H9 (cell line): ENCODE measurements around the gene ZCCHC3. TPM values are rescaled to one million over a fixed set of nuclear protein-coding genes. Genes with fewer than 3 reads are reported as not detected.

Experiments used
- DNase-seq: peaks from one replicate; pipeline ENCODE4 v3.0.0-alpha.2; 2017
- H2AFZ ChIP-seq: one replicate; pipeline ENCODE4 v1.6.1; 2013; ENCODE audit warnings: mild to moderate bottlenecking, low read length, control low read depth, moderate library complexity
- H2AK5ac ChIP-seq: 2 replicates; pipeline ENCODE4 v1.6.1; 2013; ENCODE audit warnings: low read length, control low read depth, mixed read lengths; ENCODE audit not compliant: insufficient read length
- H2BK120ac ChIP-seq: one replicate; pipeline ENCODE4 v1.6.1; 2013; ENCODE audit warnings: low read depth, mild to moderate bottlenecking, low read length, control low read depth, inconsistent platforms; ENCODE audit not compliant: poor library complexity, severe bottlenecking
- H2BK12ac ChIP-seq: 2 replicates; pipeline ENCODE4 v1.6.1; 2013; ENCODE audit warnings: low read length, control low read depth, mixed read lengths, low read depth; ENCODE audit not compliant: insufficient read length
- H2BK15ac ChIP-seq: 2 replicates; pipeline ENCODE4 v1.6.1; 2013; ENCODE audit warnings: low read depth, low read length, control low read depth
- H2BK20ac ChIP-seq: one replicate; pipeline ENCODE4 v1.6.1; 2013; ENCODE audit warnings: low read depth, mild to moderate bottlenecking, low read length, control low read depth, inconsistent platforms; ENCODE audit not compliant: poor library complexity, severe bottlenecking
- H2BK5ac ChIP-seq: 2 replicates; pipeline ENCODE4 v1.6.1; 2013; ENCODE audit warnings: low read length, control low read depth, mixed read lengths; ENCODE audit not compliant: insufficient read length
- H3K14ac ChIP-seq: 2 replicates; pipeline ENCODE4 v1.6.1; 2013; ENCODE audit warnings: low read length, control low read depth; ENCODE audit not compliant: insufficient read depth
- H3K18ac ChIP-seq: 2 replicates; pipeline ENCODE4 v1.6.1; 2013; ENCODE audit warnings: low read depth, mild to moderate bottlenecking, mixed read lengths, low read length, control low read depth; ENCODE audit not compliant: insufficient read length
- H3K23ac ChIP-seq: 2 replicates; pipeline ENCODE4 v1.6.1; 2013; ENCODE audit warnings: low read length, control low read depth, mixed read lengths, low read depth; ENCODE audit not compliant: insufficient read length
- H3K23me2 ChIP-seq: 2 replicates; pipeline ENCODE4 v1.6.1; 2013; ENCODE audit warnings: low read depth, mild to moderate bottlenecking, mixed read lengths, low read length, control low read depth; ENCODE audit not compliant: insufficient read length, poor library complexity, severe bottlenecking
- H3K27ac ChIP-seq: 2 replicates; pipeline ENCODE4 v1.5.1; 2013; ENCODE audit warnings: low read length, control low read depth, mixed read lengths, low read depth; ENCODE audit not compliant: insufficient read length
- H3K27me3 ChIP-seq: 2 replicates; pipeline ENCODE4 v1.6.1; 2013; ENCODE audit warnings: low read length, control low read depth, inconsistent platforms; ENCODE audit not compliant: insufficient read depth
- H3K4ac ChIP-seq: 2 replicates; pipeline ENCODE4 v1.6.1; 2013; ENCODE audit warnings: low read depth, mild to moderate bottlenecking, control low read depth, inconsistent platforms, low read length, moderate library complexity
- H3K4me1 ChIP-seq: 2 replicates; pipeline ENCODE4 v1.6.1; 2013; ENCODE audit warnings: low read length, control low read depth, inconsistent platforms; ENCODE audit not compliant: insufficient read depth
- H3K4me2 ChIP-seq: 2 replicates; pipeline ENCODE4 v1.6.1; 2013; ENCODE audit warnings: low read length, control low read depth, mixed read lengths; ENCODE audit not compliant: insufficient read length, insufficient read depth
- H3K56ac ChIP-seq: 2 replicates; pipeline ENCODE4 v1.6.1; 2013; ENCODE audit warnings: low read depth, mild to moderate bottlenecking, mixed read lengths, low read length, control low read depth; ENCODE audit not compliant: insufficient read length
- H3K79me1 ChIP-seq: 2 replicates; pipeline ENCODE4 v1.6.1; 2013; ENCODE audit warnings: low read depth, mild to moderate bottlenecking, moderate library complexity, low read length, control low read depth, inconsistent platforms; ENCODE audit not compliant: insufficient read depth, poor library complexity, severe bottlenecking
- H3K79me2 ChIP-seq: 2 replicates; pipeline ENCODE4 v1.6.1; 2013; ENCODE audit warnings: low read length, control low read depth, inconsistent platforms; ENCODE audit not compliant: insufficient read depth
- H3K9ac ChIP-seq: 2 replicates; pipeline ENCODE4 v1.6.1; 2013; ENCODE audit warnings: low read length, control low read depth, mixed read lengths; ENCODE audit not compliant: insufficient read length; ENCODE audit errors: extremely low read depth
- H3K9me3 ChIP-seq: one replicate; pipeline ENCODE4 v1.6.1; 2013; ENCODE audit warnings: low read depth, low read length, inconsistent platforms; ENCODE audit not compliant: control insufficient read depth
- H3T11ph ChIP-seq: one replicate; pipeline ENCODE4 v1.6.1; 2013; ENCODE audit warnings: mild to moderate bottlenecking, low read length, control low read depth, inconsistent platforms
- H4K20me1 ChIP-seq: one replicate; pipeline ENCODE4 v1.6.1; 2013; ENCODE audit not compliant: control insufficient read depth, insufficient read length, insufficient read depth
- H4K5ac ChIP-seq: 2 replicates; pipeline ENCODE4 v1.6.1; 2013; ENCODE audit warnings: low read depth, mild to moderate bottlenecking, mixed read lengths, low read length, control low read depth; ENCODE audit not compliant: insufficient read length
- H4K8ac ChIP-seq: replicated peaks from 2 replicates; pipeline ENCODE4 v1.6.1; 2013; ENCODE audit warnings: low read length, control low read depth, mixed read lengths, low read depth; ENCODE audit not compliant: insufficient read length
- H4K91ac ChIP-seq: 2 replicates; pipeline ENCODE4 v1.6.1; 2013; ENCODE audit warnings: low read depth, mild to moderate bottlenecking, moderate library complexity, mixed read lengths, low read length, control low read depth; ENCODE audit not compliant: insufficient read length
- H3K27ac Mint-ChIP-seq, 3 experiments: 2 replicates in 2 of 3; 3 replicates in 1 of 3; pipeline ENCODE4 v1.8.0; 2020 to 2021; ENCODE audit warnings: mixed read lengths in 3 of 3, mild to moderate bottlenecking in 1 of 3, moderate library complexity in 1 of 3
- H3K27me3 Mint-ChIP-seq: 2 replicates; pipeline ENCODE4 v1.8.0; 2021; ENCODE audit warnings: low read depth, mild to moderate bottlenecking, moderate library complexity, mixed read lengths
- H3K36me3 Mint-ChIP-seq, 3 experiments: 2 replicates in 2 of 3; 3 replicates in 1 of 3; pipeline ENCODE4 v1.8.0; 2020 to 2021; ENCODE audit warnings: low read depth in 3 of 3, mixed read lengths in 3 of 3; ENCODE audit not compliant: insufficient read depth in 1 of 3
- H3K4me1 Mint-ChIP-seq, 2 experiments: 2 replicates each; pipeline ENCODE4 v1.8.0; 2020; ENCODE audit warnings: mixed read lengths in 2 of 2
- H3K4me3 Mint-ChIP-seq, 2 experiments: 2 replicates in 1 of 2; 3 replicates in 1 of 2; pipeline ENCODE4 v1.8.0; 2020 to 2021; ENCODE audit warnings: mild to moderate bottlenecking in 2 of 2, mixed read lengths in 2 of 2, moderate library complexity in 1 of 2
- H3K9me3 Mint-ChIP-seq, 2 experiments: 2 replicates in 1 of 2; 3 replicates in 1 of 2; pipeline ENCODE4 v1.8.0; 2020; ENCODE audit warnings: mild to moderate bottlenecking in 2 of 2, mixed read lengths in 2 of 2, moderate library complexity in 1 of 2
- WGBS: extraction: QIAGEN DNeasy Blood & Tissue Kit; methylation state at CpG from one replicate; pipeline ENCODE4 v1.1.7; 2013; ENCODE audit warnings: missing lambda C conversion rate, low lambda C conversion rate, mixed read lengths; ENCODE audit not compliant: insufficient read length; ENCODE audit errors: extremely low coverage; 5-methylcytosine and 5-hydroxymethylcytosine counted together
- total RNA-seq: library from RNA; stranded (reverse); gene quantifications from 2 replicates; pipeline ENCODE4 v1.2.1, GENCODE V29; 2021
- TF ChIP-seq, protein P1 (sequence below): fragments of 200-600 bp; sonication (generic); conservative IDR thresholded peaks from 3 replicates; pipeline ENCODE4 v1.8.0; 2021; ENCODE audit warnings: antibody characterized with exemption, mild to moderate bottlenecking

Gene ZCCHC3
- total RNA-seq, 1 experiment from 2014 or later = 41.3 TPM

DNA sequence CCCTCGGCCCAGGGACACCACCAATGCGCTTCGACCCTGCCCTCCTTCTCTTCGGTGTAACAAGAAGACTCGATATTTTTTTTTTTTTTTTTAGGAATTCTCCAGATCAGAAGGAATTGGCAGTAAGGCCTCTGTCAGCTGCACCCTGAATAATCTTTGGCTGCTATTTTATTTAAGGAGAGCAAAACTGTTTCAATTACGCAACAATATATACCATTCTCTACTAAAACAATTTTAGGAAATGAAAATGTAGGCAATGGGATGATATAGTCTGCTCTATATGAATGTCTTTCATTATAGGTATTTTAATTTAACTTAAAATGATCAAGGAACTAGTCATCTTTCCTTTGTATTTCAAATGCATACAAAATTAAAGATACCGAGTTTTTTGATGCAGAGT lies 13.3 kb downstream of the ZCCHC3 start:
- Mint-ChIP-seq H3K4me3 (peak overlapping the region in 1 of 2 experiments; percentile 85; a peak in 3 of 5 replicates), H3K27ac (peak overlapping the region in 1 of 3 experiments; percentile 77; a peak in 2 of 7 replicates), H3K4me1 (peaks cover 24 to 28% of the 10 kb centered on the region in 2 experiments), H3K36me3 (no peaks in the 10 kb centered on the region; a peak in 1 of 7 replicates), H3K27me3 (peaks cover 4% of the 10 kb centered on the region; the same call in 1 of the 2 replicates), H3K9me3 (no peaks in the 10 kb centered on the region)
- Histone ChIP-seq H3K79me2 (no peaks in the 10 kb centered on the region), H3K9me3 (no peaks in the 10 kb centered on the region), H3K79me1 (no peaks in the 10 kb centered on the region), H3K4me2 (no peak overlapping the region), H2BK5ac (no peak overlapping the region), H2BK20ac (no peak overlapping the region), H2BK15ac (no peak overlapping the region), H4K91ac (no peak overlapping the region), H3K23me2 (peaks cover 9% of the 10 kb centered on the region), H3K14ac (no peak overlapping the region), H3K9ac (no peak overlapping the region), H4K20me1 (no peaks in the 10 kb centered on the region), H2BK12ac (no peak overlapping the region), H3K4me1 (no peaks in the 10 kb centered on the region; the same call in 1 of the 2 replicates), H3T11ph (no peak overlapping the region), H3K56ac (no peak overlapping the region), H3K27ac (no peak overlapping the region), H3K23ac (no peak overlapping the region), H4K5ac (no peak overlapping the region), H3K18ac (no peak overlapping the region), H2AK5ac (no peak overlapping the region), H3K4ac (no peak overlapping the region), H4K8ac (no peak overlapping the region), H2BK120ac (no peak overlapping the region), H3K27me3 (no peaks in the 10 kb centered on the region), H2AFZ (no peak overlapping the region)
- TF ChIP-seq, protein P1, sequence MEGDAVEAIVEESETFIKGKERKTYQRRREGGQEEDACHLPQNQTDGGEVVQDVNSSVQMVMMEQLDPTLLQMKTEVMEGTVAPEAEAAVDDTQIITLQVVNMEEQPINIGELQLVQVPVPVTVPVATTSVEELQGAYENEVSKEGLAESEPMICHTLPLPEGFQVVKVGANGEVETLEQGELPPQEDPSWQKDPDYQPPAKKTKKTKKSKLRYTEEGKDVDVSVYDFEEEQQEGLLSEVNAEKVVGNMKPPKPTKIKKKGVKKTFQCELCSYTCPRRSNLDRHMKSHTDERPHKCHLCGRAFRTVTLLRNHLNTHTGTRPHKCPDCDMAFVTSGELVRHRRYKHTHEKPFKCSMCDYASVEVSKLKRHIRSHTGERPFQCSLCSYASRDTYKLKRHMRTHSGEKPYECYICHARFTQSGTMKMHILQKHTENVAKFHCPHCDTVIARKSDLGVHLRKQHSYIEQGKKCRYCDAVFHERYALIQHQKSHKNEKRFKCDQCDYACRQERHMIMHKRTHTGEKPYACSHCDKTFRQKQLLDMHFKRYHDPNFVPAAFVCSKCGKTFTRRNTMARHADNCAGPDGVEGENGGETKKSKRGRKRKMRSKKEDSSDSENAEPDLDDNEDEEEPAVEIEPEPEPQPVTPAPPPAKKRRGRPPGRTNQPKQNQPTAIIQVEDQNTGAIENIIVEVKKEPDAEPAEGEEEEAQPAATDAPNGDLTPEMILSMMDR = no peak
- no CpG with 5 or more reads among the region's 7 CpGs for WGBS
- no peak for DNase-seq
